ENCODE measurements around the gene CLK4.

CLK4 gene

DNA sequence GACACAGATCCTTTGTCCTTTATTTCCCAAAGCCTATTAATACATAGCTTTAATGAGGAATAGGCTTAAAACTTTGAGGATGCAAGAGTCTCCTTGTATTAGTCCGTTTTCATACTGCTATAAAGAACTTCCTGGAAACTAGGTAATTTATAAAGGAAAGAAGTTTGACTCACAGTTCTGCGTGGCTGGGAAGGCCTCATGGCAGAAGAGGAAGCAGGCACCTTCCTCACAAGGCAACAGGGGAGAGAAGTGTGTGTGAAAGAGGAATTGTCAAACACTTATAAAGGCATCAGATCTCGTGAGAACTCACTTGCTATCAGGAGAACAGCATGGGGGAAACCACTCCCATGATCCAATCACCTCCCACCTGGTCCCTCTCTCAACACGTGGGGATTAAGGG, 5.4 kb upstream of the CLK4 start:
- DNase-seq: no peak

DNA sequence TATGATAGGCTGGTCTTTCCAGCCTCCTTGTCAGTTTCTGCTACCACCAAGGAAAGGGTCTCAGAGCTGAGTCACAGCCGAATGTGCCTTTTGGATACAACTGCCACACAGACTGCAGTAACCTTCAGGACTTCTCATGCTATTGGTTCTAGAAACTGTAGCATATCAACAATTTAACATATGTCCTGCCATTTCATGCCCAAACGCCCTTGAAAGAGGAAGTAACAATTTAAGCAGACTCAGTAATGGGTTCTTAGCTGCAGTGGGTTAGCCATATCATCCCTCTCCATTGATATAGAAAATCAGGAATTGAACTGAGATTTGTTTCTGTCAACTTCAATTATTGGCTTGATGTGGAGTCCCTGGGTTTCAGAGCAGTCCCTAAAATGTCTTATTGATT, 4.1 kb upstream of the CLK4 start:
- no peak for DNase-seq

DNA sequence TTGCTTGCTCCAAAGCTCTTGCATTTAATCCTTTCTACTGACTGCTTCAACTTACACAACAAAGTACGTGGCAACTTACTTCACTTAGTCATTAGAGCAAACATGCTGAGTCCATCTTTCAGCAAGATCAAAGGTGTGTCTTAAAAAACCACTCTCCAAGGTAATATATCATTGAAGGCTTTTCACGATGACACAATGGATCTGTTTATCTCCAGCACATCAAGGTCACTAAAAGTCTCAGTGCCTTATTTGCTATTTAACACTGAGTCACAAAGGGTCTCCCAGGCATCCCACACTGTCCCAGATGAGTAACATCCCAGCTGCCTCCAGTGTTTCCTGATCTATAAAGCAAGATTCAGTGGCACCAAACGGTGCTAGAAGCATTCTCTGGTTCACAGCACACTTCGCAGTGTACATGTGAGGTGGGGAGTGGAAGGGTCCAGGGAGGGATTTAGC, 3.7 kb upstream of the CLK4 start:
- no peak for DNase-seq

DNA sequence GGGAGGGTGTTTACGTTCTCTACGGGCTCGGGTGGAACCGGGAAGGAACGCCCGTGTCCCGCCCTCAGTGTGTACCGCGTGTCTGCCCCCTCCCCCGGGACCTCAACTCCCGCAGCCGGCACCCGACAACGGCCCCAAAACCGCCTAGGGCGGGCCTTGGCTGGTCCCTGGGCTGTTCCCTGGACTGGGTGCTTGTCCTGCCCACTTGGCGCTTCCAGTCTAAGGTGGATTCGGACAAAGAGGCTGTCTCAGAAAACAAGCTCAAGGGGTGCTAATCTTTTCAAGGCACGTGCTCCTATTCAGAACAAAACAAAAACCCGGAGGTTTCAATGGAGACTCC, 379 bp upstream of the CLK4 start:
- DNase-seq: no peak

DNA sequence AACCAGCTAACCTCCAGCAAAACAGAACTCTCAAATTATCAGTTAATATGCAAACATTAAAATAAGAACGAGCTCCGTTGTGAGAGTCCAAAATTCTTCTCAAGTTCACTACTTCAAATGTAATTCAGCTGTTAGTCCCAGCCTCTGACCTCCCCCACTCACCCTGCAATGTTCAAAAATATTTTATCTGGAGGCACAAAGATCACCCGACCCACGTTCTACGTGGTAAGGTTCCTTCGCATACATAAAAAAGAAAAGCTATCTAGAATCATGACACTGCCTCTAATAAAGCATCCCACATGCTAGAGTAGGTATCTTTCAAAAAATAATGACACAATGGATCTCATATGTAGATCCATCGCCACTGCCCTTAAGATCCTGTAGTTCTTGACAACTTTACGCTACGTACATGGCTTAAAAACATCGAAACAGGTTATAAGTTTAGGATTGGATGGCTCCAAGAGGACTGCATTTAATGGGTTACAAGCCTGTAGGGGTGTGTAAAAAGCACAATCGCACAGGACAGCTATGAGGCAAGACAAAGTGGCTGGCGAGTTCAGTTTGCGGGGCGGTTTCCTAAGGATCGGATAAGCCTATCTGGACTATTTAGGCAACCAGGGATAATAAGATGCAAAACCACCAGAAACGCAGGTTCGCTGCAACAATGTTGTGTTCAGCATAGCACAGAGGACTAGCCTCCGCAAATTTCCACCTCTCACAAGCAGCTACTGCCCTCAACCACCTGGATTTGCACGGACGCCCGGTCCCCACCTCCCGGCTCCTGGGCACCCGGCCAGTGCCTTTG, 969 bp downstream of the CLK4 start:
- DNase-seq: peak; percentile 20

DNA sequence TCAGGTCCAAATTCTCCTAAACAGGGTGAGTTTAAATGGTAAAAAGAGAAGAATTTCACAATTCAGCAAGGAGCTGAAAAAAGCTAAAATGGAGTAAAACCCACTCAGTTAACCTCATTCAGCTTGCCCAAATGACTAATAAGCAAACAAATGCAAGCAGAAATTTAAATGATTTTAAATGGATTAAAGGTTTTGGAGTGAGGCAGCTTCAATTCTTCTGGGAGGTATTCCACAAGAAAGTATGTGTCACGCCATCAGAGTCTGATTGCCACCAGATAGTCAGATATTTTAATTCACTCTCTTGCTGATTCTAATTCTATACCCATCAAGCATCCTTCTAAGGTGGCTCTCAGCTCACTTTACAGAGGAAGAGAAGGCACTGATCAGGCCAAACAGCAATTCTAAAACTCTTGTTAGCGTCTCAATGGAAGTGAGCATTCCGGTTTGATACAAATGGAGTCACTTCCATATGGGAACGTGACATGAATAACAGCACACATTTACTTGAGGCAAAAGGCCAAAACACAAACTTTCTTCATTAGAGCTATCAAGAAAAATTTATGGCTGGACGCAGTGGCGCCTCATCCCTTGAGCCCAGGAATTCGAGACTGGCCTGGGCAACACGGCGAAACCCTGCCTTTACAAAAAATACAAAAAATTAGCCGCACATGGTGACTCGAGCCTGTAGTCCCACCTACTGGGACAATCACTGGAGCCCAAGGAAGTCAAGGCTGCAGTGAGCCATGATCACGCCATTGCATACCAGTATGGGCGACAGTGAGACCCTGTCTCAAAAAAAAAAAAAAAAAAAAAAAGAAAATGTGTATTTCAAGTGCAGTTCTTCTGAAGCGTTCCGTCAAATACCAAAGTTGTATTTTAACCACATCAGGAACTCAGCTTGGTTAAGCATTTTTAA, 2.0 kb downstream of the CLK4 start:
- no peak for DNase-seq

- no peak for DNase-seq
Observed at GRCh38 chr5:178622679-178623247, 4.1 kb downstream of the CLK4 start.

- no peak for DNase-seq
Observed at GRCh38 chr5:178619390-178619789, 7.5 kb downstream of the CLK4 start.

- DNase-seq: no peak
Observed at GRCh38 chr5:178612299-178612698, 14.6 kb downstream of the CLK4 start.

GRCh38 chr5:178606269-178606668, 20.6 kb downstream of the CLK4 start:
- no peak for DNase-seq

- no peak for DNase-seq
Observed at GRCh38 chr5:178605788-178606187, 21.1 kb downstream of the CLK4 start.

DNA sequence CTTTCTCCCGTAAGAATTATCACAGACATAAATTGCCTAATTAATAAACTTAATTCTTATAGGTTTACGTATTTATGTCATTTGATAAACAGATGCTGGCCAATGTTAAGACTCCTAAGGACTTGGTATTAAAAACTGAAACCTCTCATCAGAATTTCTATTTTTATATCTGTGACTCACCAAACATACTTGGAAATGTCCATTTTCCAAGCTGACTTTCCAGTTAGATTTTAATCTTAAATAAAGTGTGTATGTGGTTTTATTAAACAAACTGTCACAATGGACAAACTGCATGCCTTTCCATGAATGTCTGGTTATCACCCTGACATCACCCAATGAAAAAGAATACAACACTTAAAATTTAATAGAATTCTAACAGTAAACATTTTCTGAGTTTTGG, 24.1 kb downstream of the CLK4 start:
- no peak for DNase-seq

DNA sequence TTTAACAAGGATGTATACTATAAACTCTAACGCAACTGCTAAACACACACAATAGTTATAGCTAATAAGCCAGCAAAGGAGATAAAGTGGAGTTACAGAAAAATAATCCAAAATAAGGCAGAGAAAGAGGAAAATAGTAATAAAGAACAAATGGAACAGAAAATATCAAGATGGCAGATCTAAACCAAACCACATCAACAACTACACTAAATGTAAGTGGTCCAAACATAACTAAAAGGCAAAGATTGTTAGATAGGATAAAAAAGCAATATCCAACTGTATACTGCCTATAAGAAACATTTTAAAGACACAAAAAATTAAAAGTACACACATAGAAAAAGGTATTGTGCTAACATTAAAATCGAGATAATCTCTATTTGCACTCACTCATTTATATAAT, 31.1 kb downstream of the CLK4 start:
- no peak for DNase-seq

DNA sequence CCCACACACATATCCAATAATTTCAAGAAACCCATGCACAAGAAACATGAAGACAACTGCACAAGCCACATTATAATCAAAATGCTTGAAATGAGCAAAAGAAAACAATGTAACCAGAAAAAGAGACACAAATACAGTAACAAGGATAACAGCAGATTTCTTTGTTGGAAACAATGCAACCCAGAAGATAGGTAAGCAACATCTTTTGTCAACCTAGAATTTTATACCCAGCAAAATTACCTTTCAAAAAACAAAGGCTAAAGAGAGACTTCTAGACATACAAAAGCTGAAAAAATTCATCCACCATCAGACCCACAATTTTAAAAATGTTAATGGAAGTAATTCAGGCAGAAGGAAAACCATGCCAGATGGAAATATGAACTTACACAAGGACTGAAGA, 31.7 kb downstream of the CLK4 start:
- DNase-seq: no peak

GRCh38 chr5:178590924-178591423, 35.9 kb downstream of the CLK4 start:
- no peak for DNase-seq

DNA sequence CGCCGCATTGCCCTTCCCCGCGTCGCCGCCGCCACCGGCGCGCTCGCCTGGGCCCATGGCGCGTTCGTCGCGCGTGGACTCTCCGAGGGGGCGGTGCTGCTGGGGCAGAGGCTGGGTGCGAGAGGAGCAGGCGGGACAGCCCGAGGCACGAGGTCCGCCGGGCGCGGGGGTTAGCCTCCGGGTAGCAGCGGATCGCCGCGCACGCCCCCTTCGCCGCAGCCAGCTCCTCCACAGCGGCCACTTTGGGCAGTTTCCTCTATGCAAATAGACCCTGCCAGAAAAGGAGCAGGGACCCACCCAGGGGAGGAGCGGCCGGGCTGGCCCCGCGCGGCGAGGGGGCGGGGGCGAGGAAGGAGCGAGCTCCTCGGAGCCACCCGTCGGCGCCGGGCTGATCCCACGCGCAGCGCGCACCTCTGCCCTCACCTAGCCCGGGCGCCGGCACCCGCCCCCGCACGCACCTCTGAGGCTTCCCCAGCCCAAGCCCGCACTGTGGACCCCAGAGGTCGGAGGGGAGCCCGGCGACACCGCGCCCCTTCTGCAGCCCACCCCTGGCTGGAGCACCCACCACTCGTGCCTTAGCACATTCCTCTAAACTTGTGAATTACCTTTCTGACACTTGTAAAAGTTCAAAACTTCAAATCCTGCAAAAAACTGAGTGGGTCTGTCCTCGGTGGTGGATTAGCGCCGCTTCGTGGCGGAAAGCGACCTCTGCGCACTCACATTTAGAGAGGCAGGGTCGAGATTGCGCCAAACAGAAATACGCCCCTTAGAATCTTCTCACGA, 36.5 kb downstream of the CLK4 start, which contains the start of gene COL23A1:
COL23A1 (minus strand) TSS at position 253 of the 783 bp plus-strand sequence.
- DNase-seq: peak; percentile 19

DNA sequence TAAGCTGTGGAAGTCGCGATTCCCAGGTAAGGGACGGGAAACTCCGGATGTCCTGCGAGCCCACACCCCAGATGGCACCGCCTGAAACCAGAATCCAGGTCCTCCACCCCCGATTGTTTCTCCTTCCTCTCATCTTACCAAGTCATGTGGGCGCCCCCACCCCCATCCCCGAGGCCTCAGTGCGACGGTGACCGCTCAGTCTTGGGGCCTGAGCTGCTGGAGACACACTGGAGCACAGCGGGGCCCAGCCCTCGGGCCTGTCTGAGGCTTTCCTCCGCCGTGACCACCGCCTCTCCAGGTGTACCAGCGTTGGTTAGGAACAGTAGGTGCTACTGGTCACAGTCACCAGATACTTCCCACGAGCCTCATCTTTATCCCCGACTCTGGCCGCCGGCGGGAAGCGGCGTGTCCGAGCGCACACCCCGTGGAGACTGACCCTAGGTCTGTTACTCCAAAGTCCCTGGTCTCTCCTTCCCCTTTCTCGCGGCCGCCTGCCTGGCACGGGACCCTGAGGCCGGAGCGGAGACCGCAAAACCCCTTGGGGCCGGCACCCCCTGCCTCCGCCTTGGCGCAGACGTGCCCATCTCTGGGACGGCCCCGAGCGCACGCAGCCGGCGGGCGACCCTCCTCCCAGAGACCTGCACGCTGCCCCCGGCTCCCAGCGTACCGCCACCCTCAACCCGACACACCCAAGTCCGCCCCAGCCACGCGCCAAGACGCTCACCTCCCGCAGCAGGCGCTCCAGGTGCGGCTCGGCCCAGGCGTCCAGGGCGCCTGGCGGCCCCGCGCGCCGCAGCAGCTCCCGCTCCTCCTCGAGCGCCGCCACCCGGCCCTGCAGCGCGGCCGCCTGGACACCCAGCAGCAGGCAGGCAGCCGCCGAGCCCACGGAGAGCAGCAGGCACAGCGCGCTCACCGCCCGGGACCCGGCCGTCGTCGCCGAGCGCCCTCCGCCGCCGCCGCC, 37.4 kb downstream of the CLK4 start:
- peak; percentile 2 for DNase-seq

DNA sequence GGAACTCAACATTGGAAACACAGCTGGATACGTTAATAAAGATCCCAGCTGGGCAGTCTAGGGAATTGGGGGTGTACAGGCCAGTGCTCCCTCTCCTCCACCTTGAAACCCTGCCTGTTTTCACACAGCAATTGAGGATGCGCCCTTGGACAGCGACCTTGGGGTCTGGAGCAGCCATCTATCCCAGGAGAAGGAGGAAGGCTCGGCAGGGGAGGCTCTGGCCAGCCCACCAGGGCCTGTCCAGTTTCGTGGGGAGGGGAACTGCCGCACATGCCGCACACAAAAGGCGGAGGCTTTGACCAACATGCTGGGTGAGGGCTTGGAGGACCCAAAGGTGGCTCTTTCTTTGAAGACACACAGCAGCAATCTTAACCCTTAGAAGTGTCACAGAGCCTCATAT, 38.1 kb downstream of the CLK4 start:
- no peak for DNase-seq

DNA sequence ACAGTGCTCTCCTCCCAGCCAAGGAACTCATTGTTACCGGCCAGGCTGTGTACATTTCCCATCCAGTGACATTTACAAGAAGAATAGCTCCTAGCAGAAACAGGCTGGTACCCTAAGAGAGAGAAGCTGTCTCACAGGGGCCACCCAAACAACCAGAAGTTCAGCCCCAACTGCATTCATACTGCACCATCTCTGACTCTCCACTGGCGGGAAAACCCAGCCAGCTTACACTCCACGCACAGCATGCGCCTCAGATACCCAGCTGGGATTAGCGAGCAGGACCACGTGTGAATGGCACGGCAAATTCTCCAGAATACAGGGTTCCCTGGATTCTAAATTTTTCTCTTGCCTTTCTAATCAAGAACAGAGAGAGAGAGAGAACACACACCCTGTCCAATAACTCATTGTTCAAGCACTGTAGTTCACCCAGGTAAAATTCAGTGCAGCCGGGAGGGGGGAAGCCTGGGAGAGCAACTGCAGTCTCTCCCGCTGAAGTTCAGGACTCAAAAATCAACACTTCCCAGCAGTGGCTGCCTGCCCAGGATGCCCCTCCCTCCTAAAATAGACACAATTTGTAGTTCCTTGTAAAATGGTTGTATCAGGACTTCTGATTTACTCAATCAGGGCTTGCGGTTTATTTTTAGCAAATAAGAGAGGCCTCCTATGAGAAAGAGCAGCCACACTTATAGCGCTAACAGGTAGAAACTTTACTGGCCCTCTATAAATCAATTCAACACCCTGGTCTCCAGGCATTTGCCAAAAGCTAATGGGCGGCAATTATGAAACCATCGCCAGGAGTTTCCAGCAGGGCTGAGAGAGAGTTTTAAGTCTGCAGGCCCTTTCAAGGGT, 38.9 kb downstream of the CLK4 start:
- DNase-seq: no peak

DNA sequence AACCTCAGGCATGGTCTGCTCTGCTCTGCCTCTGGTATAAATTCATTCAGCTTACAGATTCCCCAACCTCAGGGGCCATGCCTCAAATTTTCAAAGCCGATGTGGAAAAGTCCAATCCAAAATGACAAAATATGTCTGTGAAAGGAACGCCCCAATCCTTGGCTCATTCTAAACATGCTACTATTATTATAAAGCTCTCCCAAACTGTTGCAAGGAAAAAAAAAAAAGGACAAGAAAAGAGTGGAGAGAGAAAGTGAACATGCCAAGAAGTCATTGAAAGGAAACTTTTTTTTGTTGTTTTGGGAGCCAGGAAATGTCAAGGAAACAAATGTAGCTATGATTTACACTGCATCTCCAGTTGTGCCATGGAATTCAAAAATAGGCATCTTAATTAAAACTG, 40.5 kb downstream of the CLK4 start:
- DNase-seq: no peak
